HEK293 (cell line): ENCODE data around the gene FGF12.

Experiments
- CTCF ChIP-seq: fragments of 450-650 bp; formaldehyde crosslinking; IDR thresholded peaks from 2 replicates; pipeline ENCODE4 v1.5.1; 2016; ENCODE audit warnings: missing biosample characterization, missing genetic modification characterization
- PRDM10 ChIP-seq: fragments of 450-650 bp; formaldehyde crosslinking; IDR thresholded peaks from 2 replicates; pipeline ENCODE4 v1.5.1; 2016; ENCODE audit warnings: missing biosample characterization, missing genetic modification characterization
- ZNF10 ChIP-seq: fragments of 450-650 bp; formaldehyde crosslinking; IDR thresholded peaks from 2 replicates; pipeline ENCODE4 v1.5.1; 2017; ENCODE audit warnings: missing biosample characterization, missing genetic modification characterization
- ZNF274 ChIP-seq, 2 experiments: fragments of 200-500 bp in 1 of 2; fragments of 450-650 bp in 1 of 2; sonication (Bioruptor generic) in 1 of 2; formaldehyde crosslinking in 1 of 2; IDR thresholded peaks; 2 replicates each; pipeline versions ENCODE4 v1.5.1 to v1.6.1; 2014 to 2016; ENCODE audit warnings: borderline replicate concordance in 1 of 2, inconsistent platforms in 1 of 2, low read length in 1 of 2, missing biosample characterization in 1 of 2, missing genetic modification characterization in 1 of 2
- ZNF626 ChIP-seq: fragments of 450-650 bp; sonication (Bioruptor Pico); formaldehyde crosslinking; IDR thresholded peaks from 2 replicates; pipeline ENCODE4 v1.5.1; 2018; ENCODE audit warnings: missing biosample characterization, missing genetic modification characterization, inconsistent platforms
- TF ChIP-seq, protein P1 (sequence below): fragments of 450-650 bp; formaldehyde crosslinking; IDR thresholded peaks from 2 replicates; pipeline ENCODE4 v1.5.1; 2017; ENCODE audit warnings: missing biosample characterization, missing genetic modification characterization

- no peak for TF ChIP-seq ZNF274 (IDR thresholded peaks at IDR 0.05; ENCODE audit: low read length)
- no peak for TF ChIP-seq ZNF274 (tag by site-specific recombination; IDR thresholded peaks at IDR 0.05; ENCODE audit: borderline replicate concordance)
- no peak for TF ChIP-seq ZNF10 (tag by site-specific recombination)
- TF ChIP-seq CTCF = no peak
- TF ChIP-seq ZNF626 (tag by site-specific recombination) = no peak
- no peak for TF ChIP-seq PRDM10 (tag by site-specific recombination)
- TF ChIP-seq, protein P1, sequence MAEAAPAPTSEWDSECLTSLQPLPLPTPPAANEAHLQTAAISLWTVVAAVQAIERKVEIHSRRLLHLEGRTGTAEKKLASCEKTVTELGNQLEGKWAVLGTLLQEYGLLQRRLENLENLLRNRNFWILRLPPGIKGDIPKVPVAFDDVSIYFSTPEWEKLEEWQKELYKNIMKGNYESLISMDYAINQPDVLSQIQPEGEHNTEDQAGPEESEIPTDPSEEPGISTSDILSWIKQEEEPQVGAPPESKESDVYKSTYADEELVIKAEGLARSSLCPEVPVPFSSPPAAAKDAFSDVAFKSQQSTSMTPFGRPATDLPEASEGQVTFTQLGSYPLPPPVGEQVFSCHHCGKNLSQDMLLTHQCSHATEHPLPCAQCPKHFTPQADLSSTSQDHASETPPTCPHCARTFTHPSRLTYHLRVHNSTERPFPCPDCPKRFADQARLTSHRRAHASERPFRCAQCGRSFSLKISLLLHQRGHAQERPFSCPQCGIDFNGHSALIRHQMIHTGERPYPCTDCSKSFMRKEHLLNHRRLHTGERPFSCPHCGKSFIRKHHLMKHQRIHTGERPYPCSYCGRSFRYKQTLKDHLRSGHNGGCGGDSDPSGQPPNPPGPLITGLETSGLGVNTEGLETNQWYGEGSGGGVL (tag by site-specific recombination) = no peak
Observed at GRCh38 chr3:192183109-192183508, 544.2 kb downstream of the FGF12 start.
